Effector CD8-positive, alpha-beta T cell (primary cell): ENCODE measurements around the gene KRTAP3-2.
"Not testable (repeated sequence)": the region's sequence is repeated elsewhere in the genome, so short reads cannot be mapped to it uniquely, and the experiment has no call there.

Experiments used
- DNase-seq: peaks from one replicate; lab custom pipeline; 2025; lab: John Stamatoyannopoulos, UW
- total RNA-seq, 4 experiments: gene quantifications; one replicate each; lab custom pipeline; 2026; lab: John Stamatoyannopoulos, UW

The KRTAP3-2 gene
- total RNA-seq, result 0 reads per million in 4 experiments

DNA sequence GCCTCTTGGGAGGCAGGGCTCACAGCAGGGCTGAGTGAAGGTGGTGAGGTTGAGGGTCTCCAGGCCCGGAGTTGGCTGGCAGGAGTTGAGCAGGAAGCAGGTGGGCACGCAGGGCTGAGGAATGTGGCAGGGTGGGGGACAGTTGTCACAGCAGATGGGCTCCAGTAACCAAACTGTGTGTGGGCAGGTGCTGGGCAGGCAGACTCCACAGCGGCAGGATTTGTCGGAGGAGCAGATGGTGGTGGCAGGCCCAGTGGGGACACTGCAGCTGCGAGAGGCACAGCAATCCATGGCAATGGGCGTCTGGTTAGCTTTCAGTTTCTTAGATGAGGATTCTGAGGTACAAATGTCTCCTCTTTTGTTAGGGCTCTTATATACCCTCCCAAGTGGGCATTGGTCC is at the start of gene KRTAP3-2:
KRTAP3-2 (minus strand) TSS at position 344 of the 400 bp plus-strand sequence; CDS start at position 291, 53 bp downstream.
- not testable (repeated sequence) for DNase-seq

DNA sequence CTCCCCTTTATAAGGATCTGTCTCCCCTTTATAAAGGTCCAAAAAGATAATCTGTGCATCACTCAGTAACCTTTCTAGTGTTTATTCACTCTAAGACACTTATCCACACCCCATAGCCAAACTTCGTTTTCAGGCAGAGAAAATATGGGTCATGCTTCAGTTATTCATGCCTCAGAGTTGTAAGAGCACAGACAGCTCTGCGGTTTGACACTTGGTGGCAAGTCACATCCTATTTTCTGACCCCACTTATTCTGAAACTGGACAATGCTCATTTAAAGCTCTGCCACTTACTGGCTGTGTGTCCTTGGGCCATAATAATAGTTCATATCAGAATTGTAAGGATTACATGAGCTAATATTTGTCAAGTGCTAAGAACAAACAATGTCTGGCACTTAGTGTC is 49.4 kb upstream of the KRTAP3-2 start:
- no peak for DNase-seq

DNA sequence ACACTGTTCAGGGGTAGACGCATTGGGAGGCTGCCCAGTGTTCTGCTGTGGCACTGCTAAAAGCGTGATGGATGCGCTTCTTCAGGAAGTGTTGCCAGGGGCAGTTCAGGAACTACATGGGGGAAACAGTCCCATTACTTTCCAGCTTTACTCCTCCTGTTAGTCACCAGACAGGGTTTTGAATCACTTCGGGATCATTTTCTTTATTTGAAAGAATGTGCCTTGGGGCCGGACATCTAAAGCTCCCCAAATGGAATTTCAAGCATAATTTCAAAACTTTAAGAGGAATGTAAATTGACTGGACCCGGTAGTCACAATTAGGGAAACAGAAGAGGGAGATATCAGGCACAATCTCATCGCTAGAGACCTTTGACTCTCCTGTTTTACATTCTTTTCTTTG is 48.7 kb upstream of the KRTAP3-2 start:
- DNase-seq, result no peak

DNA sequence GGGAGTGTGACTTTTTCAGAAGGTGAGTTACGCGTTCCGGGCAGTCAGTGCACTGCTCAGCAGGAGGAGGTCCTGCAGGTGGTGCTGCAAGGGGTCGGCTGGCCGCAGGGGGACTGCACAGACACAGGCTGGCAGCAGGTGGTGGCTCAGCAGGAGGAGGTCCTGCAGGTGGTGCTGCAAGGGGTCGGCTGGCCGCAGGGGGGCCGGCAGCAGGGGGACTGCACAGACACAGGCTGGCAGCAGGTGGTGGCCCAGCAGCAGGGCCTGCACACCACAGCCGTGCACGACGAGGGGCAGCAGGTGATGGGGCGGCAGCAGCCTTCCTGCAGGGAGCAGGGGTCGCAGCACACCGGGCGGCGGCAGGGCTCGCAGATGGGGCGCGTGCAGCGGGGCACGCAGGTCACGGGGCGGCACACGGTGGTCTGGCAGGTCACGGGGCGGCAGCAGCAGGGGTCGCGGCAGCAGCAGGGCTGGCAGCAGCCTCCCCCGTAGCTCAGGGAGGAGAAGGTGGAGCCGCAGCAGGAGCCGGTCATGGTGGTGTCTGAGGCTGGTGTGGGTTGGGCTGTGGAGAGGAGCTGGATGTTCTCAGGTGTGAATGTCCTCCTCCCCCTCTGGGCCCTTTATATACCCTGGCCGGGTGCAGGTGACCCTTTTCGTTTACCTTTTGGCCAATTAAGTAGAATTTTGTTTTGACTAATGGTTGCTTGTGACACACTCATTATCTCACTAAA is 47.2 kb upstream of the KRTAP3-2 start, which contains the start of gene KRTAP2-1:
KRTAP2-1 (minus strand) TSS at position 582 of the 731 bp plus-strand sequence; CDS start at position 533, 49 bp downstream.
- not testable (repeated sequence) for DNase-seq

DNA sequence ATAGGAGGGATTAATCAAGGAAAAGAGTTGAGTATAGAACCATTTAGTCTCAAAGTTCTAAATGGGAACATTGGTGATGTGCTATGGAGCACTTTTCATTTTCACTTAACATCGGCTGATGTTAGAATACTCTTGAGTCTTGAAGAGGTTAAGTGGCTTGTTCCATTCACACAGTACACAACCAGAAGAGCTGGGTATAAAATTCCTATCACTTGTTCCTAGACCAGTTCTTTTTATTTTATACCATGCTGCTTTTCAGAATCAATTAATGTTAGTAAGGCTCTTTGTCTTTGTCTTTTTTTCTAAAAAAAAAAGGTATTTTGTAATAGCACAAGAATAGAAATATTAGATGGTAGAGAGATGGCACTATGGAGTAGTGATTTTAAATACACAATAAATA is 43.2 kb upstream of the KRTAP3-2 start:
- DNase-seq, result no peak

DNA sequence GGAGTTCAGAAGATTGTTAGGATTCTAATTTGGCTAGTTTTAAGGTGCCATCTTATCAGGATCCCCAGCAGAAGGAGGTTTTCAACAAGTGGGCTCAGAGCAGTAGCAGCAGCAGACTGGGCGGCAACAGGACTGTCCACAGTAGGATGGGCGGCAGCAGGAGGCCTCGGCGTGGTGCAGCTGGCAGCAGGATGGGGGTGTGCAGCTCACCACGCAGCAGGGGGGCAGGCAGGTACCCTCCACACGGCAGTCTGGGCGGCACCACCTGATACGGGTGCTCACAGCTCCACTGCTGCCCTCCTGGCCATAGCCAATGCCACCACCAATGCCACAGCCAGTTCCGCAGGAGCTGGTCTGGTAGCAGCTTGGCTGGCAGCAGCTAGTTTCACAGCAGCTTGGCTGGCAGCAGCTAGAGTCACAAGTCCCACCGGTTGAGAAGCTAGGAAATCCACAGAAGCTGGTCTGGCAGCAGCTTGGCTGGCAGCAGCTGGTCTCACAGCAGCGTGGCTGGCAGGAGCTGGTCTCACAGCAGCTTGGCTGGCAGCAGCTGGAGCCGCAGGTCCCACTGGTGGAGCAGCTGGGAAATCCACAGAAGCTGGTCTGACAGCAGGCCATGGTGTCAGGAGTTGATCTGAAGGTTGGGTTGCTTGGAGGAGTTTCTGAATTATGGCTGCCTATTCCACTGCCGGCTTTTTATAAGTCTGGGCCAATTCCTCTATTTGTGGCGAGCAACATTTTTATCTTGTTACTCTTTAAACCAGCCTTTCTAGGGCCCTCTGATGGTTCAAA is 41.3 kb upstream of the KRTAP3-2 start, which contains the start of gene KRTAP1-1:
KRTAP1-1 (minus strand) TSS at position 668 of the 789 bp plus-strand sequence; CDS start at position 615, 53 bp downstream.
- DNase-seq, result not testable (repeated sequence)

DNA sequence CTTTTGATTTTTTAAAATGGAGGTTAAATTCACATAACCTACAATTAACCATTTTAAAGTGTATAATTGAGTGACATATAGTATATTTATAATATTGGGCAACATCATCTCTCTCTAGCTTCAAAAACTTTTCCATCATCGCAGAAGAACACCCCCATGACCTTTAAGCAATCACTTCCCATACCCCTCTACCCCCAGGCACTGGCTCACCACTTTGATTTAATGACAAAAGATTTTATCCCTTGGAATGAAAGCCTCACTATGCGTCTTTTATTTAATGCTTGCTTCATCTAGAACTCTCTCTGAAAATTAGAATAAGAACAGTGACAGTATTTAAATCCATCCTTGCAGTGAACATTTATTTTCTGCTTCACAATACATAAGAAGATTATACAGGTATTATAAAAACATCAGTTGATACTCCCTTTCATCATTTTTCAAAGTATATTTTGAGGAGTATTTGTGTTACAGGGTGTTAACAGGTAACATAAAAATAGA is 38.2 kb upstream of the KRTAP3-2 start:
- DNase-seq, result no peak

DNA sequence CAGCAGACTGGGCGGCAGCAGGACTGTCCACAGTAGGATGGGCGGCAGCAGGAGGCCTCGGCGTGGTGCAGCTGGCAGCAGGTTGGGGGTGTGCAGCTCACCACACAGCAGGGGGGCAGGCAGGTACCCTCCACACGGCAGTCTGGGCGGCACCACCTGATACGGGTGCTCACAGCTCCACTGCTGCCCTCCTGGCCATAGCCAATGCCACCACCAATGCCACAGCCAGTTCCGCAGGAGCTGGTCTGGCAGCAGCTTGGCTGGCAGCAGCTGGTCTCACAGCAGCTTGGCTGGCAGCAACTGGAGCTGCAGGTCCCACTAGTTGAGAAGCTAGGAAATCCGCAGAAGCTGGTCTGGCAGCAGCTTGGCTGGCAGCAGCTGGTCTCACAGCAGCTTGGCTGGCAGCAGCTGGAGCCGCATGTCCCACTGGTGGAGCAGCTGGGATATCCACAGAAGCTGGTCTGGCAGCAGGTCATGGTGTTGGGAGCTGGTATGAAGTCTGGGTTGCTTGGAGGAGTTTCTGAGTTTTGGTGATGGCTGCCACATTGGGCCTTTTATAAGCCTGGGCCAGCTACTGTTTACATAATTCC is 34.7 kb upstream of the KRTAP3-2 start, which contains the start of gene KRTAP1-3:
KRTAP1-3 (minus strand) TSS at position 529 of the 590 bp plus-strand sequence; CDS start at position 476, 53 bp downstream.
- DNase-seq, result not testable (repeated sequence)

DNA sequence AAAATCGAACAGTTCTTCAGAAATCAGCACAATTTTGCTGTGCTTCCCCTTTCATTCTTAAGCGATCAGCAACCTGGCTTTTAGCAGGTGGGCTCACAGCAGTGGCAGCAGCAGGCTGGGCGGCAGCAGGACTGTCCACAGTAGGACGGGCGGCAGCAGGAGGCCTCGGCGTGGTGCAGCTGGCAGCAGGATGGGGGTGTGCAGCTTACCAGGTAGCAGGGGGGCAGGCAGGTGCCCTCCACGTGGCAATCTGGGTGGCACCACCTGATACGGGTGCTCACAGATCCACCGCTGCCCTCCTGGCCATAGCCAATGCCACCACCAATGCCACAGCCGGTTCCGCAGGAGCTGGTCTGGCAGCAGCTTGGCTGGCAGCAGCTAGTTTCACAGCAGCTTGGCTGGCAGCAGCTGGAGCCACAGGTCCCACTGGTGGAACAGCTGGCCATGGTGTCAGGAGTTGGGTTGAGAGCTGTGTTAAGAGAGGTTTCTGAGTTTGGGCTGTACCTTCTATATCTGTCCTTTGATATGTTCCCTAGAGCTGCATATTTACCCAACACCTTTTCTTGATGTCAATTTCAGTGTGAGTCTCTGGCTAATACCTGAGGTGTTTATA is 30.0 kb upstream of the KRTAP3-2 start, which contains the start of gene KRTAP1-4:
KRTAP1-4 (minus strand) TSS at position 563 of the 613 bp plus-strand sequence; CDS start at position 446, 117 bp downstream.
- DNase-seq, result no peak

DNA sequence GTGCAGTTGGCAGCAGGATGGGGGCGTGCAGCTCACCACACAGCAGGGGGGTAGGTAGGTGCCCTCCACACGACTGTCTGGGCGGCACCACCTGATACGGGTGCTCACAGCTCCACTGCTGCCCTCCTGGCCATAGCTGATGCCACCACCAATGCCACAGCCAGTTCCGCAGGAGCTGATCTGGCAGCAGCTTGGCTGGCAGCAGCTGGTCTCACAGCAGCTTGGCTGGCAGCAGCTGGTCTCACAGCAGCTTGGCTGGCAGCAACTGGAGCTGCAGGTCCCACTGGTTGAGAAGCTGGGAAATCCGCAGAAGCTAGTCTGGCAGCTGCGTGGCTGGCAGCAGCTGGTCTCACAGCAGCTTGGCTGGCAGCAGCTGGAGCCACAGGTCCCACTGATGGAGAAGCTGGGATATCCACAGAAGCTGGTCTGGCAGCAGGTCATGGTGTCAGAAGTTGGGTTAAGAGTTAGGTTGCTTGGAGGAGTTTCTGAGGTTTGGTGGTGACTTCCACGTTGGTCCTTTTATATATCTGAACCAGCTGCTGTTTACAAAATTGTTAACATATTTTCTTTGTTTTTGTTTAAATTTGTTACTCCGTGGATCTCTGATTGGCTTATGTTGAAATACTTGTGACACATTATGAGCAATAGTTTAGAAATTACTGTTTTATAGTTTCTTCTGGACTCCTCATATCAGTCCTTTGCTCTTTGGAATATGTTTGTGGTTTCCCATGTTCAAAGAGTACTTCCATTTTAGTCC is 27.2 kb upstream of the KRTAP3-2 start, which contains the start of gene KRTAP1-5:
KRTAP1-5 (minus strand) TSS at position 494 of the 757 bp plus-strand sequence; CDS start at position 441, 53 bp downstream.
- DNase-seq, result no peak

DNA sequence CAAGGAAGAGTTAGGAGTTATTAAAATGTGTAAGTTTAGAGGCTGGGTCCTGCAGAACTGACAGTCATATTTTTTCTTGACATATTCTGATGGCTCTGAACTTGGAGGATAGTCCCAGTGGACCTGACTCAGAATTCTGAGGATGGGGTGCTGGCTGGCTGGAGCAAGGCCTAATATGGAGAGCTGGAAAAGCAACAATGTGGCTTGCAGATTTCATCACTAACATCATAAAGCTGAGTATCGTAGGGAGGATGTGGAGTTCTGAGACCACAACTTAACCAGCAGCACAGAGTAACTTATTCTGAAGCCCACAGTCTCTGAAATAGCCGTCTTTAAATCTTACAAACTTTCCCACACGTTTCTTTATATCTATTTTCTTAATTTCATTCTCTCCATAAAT is 25.0 kb upstream of the KRTAP3-2 start:
- DNase-seq, result no peak

DNA sequence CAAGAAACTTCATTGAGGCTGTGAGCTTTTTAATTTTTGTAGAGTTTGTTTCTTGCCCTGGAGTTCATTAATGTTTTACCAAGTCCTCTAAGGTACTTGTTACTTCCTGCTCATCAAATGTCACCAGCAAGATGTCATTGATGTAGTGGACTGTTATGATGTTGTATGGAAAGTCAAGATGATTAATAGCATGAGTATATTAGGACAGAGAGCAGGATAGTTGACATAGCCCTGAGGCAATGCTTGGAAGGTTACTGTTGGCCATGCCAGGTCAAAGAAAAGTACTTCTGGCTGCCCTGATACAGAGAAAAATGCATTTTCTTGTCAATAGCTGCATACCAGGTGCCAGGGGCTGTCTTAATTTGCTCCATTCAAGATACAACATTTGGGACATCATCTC is 20.6 kb upstream of the KRTAP3-2 start:
- DNase-seq, result no peak

DNA sequence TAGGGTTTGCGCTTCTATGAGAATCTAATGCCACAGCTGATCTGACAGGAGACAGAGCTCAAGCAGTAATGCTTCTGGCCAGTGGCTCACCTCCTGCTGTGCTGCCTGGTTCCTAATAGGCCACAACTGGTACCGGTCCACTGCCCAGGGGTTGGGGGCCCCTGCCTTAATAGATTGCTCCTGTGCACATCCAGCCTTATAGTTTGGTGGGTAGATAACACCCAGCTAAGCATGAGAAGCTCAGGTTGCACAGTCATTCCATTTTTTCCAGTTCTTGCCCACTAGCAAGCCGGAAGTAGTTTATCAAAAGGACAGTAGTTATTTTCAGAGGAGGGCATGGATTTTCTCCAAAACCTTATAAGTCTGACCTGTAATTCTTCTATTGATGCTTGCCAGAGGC is 19.7 kb upstream of the KRTAP3-2 start:
- DNase-seq, result no peak

DNA sequence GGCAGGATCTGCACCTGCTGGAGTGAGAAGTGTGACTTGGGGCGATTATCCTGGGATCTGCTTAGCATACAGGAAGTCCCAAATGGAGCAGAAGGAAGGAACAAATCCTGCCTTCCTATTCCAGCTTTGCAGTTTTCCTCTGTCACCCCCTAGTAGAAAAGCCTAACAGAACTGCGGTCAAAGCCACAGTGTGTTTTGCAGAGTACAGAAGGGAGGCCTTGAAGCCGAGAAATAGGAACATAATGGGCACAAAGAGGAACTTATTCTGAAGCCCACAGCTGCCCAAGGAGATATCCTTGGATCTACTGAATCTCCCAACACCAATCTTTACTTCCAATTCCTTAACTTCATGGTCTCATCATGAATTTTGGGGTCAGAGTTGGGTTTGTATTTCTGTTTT is 18.8 kb upstream of the KRTAP3-2 start:
- no peak for DNase-seq

DNA sequence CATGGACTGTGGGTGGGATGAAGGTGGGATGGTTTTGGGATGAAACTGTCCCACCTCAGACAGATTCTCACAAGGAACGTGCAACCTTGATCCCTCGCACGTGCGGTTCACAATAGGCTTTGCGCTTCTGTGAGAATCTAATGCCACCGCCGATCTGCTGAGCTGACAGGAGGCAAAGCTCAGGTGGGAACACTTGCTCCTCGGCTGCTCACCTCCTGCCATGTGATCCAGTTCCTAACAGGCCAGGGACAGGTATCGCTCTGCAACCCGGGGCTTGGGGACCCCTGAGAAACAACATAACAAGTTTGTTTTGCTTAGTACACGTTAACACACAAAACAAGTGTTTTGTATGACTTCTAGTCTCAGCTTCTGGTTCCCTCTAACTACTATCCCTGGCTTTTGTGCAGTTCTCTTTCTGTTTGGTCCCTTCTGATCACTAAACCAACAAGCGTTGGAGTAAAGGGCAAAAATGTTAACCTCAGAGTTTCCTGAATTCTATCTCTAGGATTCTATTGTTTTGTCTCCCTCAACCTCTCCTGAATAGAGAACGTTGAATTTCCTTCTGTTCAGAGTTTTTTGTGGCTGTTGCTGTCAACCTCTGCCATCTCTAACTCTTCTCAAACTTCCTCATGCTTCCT is 17.0 kb upstream of the KRTAP3-2 start:
- DNase-seq, result no peak

DNA sequence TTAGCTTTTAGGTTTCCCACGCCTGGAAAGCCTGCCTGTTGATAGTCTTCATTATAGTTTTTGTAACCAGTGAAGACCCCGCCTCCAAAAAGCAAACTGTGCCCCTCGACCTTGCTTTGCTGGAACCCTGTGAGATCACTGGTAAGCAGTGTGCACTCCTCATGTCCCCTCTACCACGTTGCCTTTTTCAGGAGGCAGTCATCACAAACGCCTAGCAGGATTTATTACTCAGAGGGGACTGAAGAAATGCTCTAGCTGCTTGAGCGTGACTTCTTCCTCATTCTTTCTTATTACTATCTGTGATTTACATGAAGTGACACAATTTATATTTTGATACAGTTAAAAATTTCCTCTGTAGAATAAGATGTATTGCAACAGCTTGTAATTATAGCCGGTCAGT is 15.7 kb upstream of the KRTAP3-2 start:
- no peak for DNase-seq

DNA sequence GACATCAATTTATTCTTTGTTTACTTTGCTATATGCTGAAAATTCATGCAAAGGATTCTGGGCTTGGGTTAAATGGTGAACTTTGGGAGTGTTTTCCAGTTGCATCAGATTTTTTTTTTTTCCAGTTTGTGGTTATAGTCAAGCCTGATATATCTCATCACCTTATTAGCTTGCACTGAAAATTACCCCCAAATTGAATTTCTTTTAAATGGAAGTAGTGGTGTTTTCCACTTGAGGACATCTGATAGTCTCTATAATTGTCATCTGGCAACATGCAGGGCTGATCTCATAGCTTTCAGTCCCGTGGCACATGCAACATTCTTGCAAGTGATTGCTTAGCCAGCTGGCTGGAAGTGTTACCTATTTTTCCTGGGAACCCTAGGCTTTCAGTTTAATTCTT is 13.9 kb upstream of the KRTAP3-2 start:
- DNase-seq, result no peak

DNA sequence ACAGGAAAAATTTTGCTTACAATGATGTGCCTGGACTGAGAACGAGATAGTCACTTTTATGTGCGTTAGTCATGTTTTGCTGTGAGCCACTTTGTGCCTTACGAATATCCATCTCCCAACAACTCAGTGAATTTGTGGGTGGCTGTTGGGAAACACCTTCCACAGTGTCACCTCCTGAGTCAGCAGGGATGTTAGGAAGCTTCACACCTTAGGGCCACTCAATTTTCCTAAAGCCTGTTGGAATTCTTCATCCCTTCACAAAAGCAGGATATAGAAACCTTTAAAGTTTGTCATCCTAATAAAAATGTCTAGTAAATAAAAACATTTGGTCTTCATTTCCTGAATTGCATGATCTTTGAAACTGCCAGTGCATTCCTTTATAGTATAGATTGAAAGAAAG is 13.5 kb upstream of the KRTAP3-2 start:
- no peak for DNase-seq

DNA sequence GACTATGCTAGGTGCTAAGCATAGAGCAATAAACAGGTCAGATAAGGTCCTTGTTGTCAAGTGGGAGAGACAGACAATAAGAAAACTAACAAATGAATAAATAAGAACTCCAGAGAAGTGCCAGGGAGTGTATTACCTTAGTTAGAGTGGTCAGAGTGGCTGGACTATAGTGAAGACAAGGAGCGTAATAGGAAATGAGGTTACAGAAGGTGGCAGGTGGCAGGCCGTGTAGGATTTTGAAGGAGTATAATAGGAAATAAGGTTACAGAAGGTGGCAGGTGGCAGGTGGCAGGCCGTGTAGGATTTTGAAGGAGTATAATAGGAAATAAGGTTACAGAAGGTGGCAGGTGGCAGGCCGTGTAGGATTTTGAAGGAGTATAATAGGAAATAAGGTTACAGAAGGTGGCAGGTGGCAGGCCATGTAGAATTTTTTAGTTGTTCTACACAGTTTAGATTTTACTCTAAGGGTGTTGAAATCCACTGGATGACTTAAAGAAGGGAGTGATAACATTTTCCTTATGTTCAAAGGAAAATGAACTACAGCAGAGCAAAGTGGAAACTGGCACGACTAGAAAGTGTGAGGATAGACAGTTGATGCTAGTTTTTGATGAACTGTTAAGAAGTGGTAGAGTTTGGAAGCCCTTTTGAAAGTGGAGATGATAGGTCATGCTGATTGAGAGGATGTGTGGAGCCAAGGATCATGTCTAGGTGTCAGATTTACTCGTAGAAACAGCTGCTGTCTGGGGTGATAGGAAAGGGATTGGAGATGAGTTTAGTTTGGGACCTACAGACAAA is 12.8 kb upstream of the KRTAP3-2 start:
- DNase-seq, result no peak
